PC-9 (cell line): ENCODE data around the gene CNOT6L. TPM values are rescaled to one million over a fixed set of nuclear protein-coding genes. Genes with fewer than 3 reads are reported as not detected.
A peak's percentile ranks its signal among the peaks of the same experiment; 100 is the strongest.
"Not testable (repeated sequence)": the region's sequence is repeated elsewhere in the genome, so short reads cannot be mapped to it uniquely, and the experiment has no call there.

Experiments
- Bru-seq: library from RNA; stranded (reverse); fragments of 400-500 nt; gene quantifications from one replicate; lab custom pipeline; 2021; lab: Mats Ljungman, UMichigan
- BruChase-seq, 2 experiments: library from RNA; stranded (reverse); fragments of 400-500 nt; gene quantifications; one replicate each; lab custom pipeline; 2021; lab: Mats Ljungman, UMichigan
- BruUV-seq: library from RNA; stranded (reverse); fragments of 400-500 nt; replicated peaks from 2 replicates; lab custom pipeline; 2021; lab: Mats Ljungman, UMichigan
- CTCF ChIA-PET: fragments of 300-600 bp; sonication (Branson Sonifier 250); formaldehyde crosslinking; loops from one replicate; lab custom pipeline; 2022; ENCODE audit warnings: antibody characterized with exemption; lab: Charles Lee
- POLR2A ChIA-PET: fragments of 300-600 bp; sonication (Branson Sonifier 250); formaldehyde crosslinking; loops from one replicate; lab custom pipeline; 2022; ENCODE audit warnings: antibody characterized with exemption; ENCODE audit not compliant: unreplicated experiment; lab: Charles Lee
- DNase-seq, 2 experiments: peaks; one replicate each; pipeline versions ENCODE4 v3.0.0 to v3.0.0-alpha.2; 2015 to 2022; ENCODE audit warnings: mixed read lengths in 1 of 2
- H2AFZ ChIP-seq: fragments of 200-600 bp; sonication (generic); 2 replicates; pipeline ENCODE4 v1.8.1; 2017; ENCODE audit warnings: antibody characterized with exemption
- H3F3A ChIP-seq: fragments of 200-600 bp; sonication (generic); 2 replicates; pipeline ENCODE4 v1.8.1; 2017; ENCODE audit warnings: antibody characterized with exemption, mild to moderate bottlenecking, low read depth; ENCODE audit not compliant: insufficient read depth
- H3K27ac ChIP-seq: fragments of 200-600 bp; sonication (generic); 2 replicates; pipeline ENCODE4 v1.6.1; 2016; ENCODE audit warnings: mixed run types
- H3K27me3 ChIP-seq: fragments of 200-600 bp; sonication (generic); 2 replicates; pipeline ENCODE4 v1.6.1; 2016; ENCODE audit warnings: low read depth, mixed run types; ENCODE audit not compliant: insufficient read depth
- H3K36me3 ChIP-seq: fragments of 200-600 bp; sonication (generic); 2 replicates; pipeline ENCODE4 v1.6.1; 2016; ENCODE audit warnings: low read depth, mixed run types
- H3K4me1 ChIP-seq: fragments of 200-600 bp; sonication (generic); replicated peaks from 2 replicates; pipeline ENCODE4 v1.6.1; 2016; ENCODE audit warnings: mixed run types; ENCODE audit not compliant: insufficient read depth
- H3K4me2 ChIP-seq: fragments of 200-600 bp; sonication (generic); 2 replicates; pipeline ENCODE4 v1.6.1; 2017; ENCODE audit warnings: mixed run types
- H3K4me3 ChIP-seq: fragments of 200-600 bp; sonication (generic); 2 replicates; pipeline ENCODE4 v1.6.1; 2016; ENCODE audit warnings: mixed run types
- H3K79me2 ChIP-seq: fragments of 200-600 bp; sonication (generic); 2 replicates; pipeline ENCODE4 v1.6.1; 2017; ENCODE audit warnings: low read depth, mixed run types
- H3K9me2 ChIP-seq: fragments of 200-600 bp; sonication (generic); 2 replicates; pipeline ENCODE4 v1.8.1; 2017; ENCODE audit warnings: mild to moderate bottlenecking; ENCODE audit not compliant: insufficient read depth
- H3K9me3 ChIP-seq: fragments of 200-600 bp; sonication (generic); 2 replicates; pipeline ENCODE4 v1.8.1; 2016; ENCODE audit warnings: low read depth; ENCODE audit not compliant: insufficient read depth
- H4K20me1 ChIP-seq: fragments of 200-600 bp; sonication (generic); 2 replicates; pipeline ENCODE4 v1.8.1; 2017; ENCODE audit not compliant: insufficient read depth
- CTCF ChIP-seq: fragments of 200-600 bp; sonication (generic); conservative IDR thresholded peaks from 2 replicates; pipeline ENCODE4 v1.6.1; 2017; ENCODE audit warnings: mixed run types, antibody characterized with exemption, mild to moderate bottlenecking, moderate library complexity
- EZH2 ChIP-seq: fragments of 200-600 bp; sonication (generic); IDR thresholded peaks from 2 replicates; pipeline ENCODE4 v1.8.0; 2017; ENCODE audit warnings: antibody characterized with exemption, low read depth
- intact Hi-C: fragments of 100-400 bp; cut with micrococcal nuclease; formaldehyde crosslinking; loops from one replicate; pipeline ENCODE4 v1.10.0; 2022; ENCODE audit not compliant: unreplicated experiment
- long read RNA-seq: library from polyadenylated mRNA; stranded (forward); transcript quantifications from one replicate; pipeline ENCODE4 v2.0.0, GENCODE V29; 2022
- total RNA-seq: library from RNA; stranded (reverse); gene quantifications from 2 replicates; pipeline ENCODE4 v1.2.3, GENCODE V29; 2021

The CNOT6L gene
- 26.7 and 28.4 TPM in 2 replicates for total RNA-seq
- percentile 75 among the genes with signal in this experiment for Bru-seq, nascent RNA
- percentile 69 among the genes with signal in this experiment for BruChase-seq, experiment 1, labeled RNA remaining after a 2-hour chase
- percentile 65 among the genes with signal in this experiment for BruChase-seq, experiment 2, labeled RNA remaining after a 6-hour chase
- long read RNA-seq, transcript CNOT6L-206 (12 exons, 1,890 nt), result major isoform, 5 of 9 reads
- long read RNA-seq, partial matches to known transcripts, result 1 of 9 reads
- long read RNA-seq, other reads (novel, unspliced or antisense), result 3 of 9 reads

DNA sequence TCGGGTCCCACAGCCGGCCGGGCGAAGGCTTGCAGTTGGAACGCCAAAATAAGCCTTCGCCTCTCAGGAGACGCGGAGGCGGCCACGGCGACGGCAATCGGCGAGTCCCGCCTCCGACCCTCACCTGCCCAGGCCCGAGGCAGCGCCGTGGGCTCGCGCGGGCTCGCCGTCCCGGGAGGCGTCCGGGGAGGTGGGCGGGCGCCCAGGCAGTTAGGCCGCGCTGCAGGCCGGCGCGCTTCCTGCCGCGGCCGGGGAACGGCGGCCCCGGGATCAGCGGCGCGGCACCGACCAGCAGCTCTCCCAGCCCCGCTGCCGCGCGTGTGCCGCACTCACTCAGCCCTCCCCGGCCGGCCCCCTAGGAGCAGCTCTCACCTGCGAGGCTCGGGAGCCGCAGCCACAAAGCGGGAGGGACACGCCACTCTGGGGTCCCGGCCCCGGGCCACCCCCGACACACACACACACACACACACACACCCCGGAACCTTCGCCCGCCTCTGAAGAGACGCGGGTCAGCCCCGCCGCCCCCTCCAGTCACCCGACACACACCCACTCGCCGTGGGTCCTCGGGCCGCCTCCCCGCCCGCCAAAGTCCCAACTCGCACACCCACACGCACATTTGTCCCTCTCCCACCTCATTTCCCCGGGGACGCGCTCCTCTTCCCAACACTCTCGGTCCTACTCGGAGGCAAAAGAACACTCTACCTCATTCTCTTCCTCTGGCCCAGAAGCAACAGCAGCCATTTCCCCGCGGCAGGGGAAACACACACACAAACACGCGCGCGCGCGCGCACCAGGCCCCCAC lies at the start of gene CNOT6L:
CNOT6L (minus strand) TSS at position 767 of the 802 bp plus-strand sequence; CDS start at position 707, 60 bp downstream.
- H3K27ac ChIP-seq, result peak within 1 kb of the TSS; percentile 64
- peaks cover 44% of the 10 kb centered on the region for H3K79me2 ChIP-seq
- no peaks in the 10 kb centered on the region for H3K27me3 ChIP-seq
- peaks cover 24% of the 10 kb centered on the region for H3F3A ChIP-seq
- intact Hi-C loops, result loop anchor here (2.0 kb wide), 1 partner anchor 44 kb away; the partner anchor contains the start of gene MRPL1
- H3K36me3 ChIP-seq, result no peaks in the 10 kb centered on the region
- DNase-seq, result peak in 1 of 2 experiments; percentile 48
- no peaks in the 10 kb centered on the region for H3K9me2 ChIP-seq
- ChIA-PET CTCF (no interaction called here), POLR2A (interaction anchor here (0.7 to 1.0 kb wide), 2 partner anchors 44 to 61 kb away, joined by 3 to 6 read pairs; partner anchors contain the start of gene MRPL1)
- H3K4me2 ChIP-seq, result peak within 1 kb of the TSS; percentile 88
- no peak for TF ChIP-seq EZH2
- TF ChIP-seq CTCF, result no peak
- no peaks in the 10 kb centered on the region; the same call in 1 of the 2 replicates for H4K20me1 ChIP-seq
- peak within 1 kb of the TSS; percentile 90 for H3K4me3 ChIP-seq
- BruUV-seq, result no TSS peak
- H3K9me3 ChIP-seq, result no peaks in the 10 kb centered on the region
- H2AFZ ChIP-seq, result peak within 1 kb of the TSS; percentile 99
- peaks cover 19% of the 10 kb centered on the region for H3K4me1 ChIP-seq

- Histone ChIP-seq H3K4me1 (peaks cover 16% of the 10 kb centered on the region; the same call in 1 of the 2 replicates), H3K4me3 (no peak overlapping the region), H4K20me1 (no peaks in the 10 kb centered on the region), H3K27me3 (no peaks in the 10 kb centered on the region), H2AFZ (no peak overlapping the region), H3K9me3 (no peaks in the 10 kb centered on the region), H3K27ac (no peak overlapping the region), H3K79me2 (peaks cover 31% of the 10 kb centered on the region), H3K36me3 (no peaks in the 10 kb centered on the region), H3K4me2 (no peak overlapping the region), H3F3A (no peaks in the 10 kb centered on the region), H3K9me2 (no peaks in the 10 kb centered on the region)
- BruUV-seq, result no TSS peak
- TF ChIP-seq CTCF (no peak), EZH2 (no peak)
- DNase-seq, result no peak
- ChIA-PET CTCF (no interaction called here), POLR2A (no interaction called here)
- intact Hi-C loops, result no loop called here
Observed at GRCh38 chr4:77865259-77865658, 46.1 kb upstream of the CNOT6L start.

GRCh38 chr4:77863341-77863740 lies 44.2 kb upstream of the CNOT6L start:
- not testable (repeated sequence) for BruUV-seq, H3K27me3 ChIP-seq, H3F3A ChIP-seq, H4K20me1 ChIP-seq, H3K9me3 ChIP-seq, H3K9me2 ChIP-seq, H3K36me3 ChIP-seq, DNase-seq
- H3K4me1 ChIP-seq, result peaks cover 16% of the 10 kb centered on the region; the same call in 1 of the 2 replicates
- peak overlapping the region; percentile 81 for H3K4me3 ChIP-seq
- peak overlapping the region; percentile 92 for H3K27ac ChIP-seq
- POLR2A ChIA-PET, result interaction anchor here (0.6 kb wide), 1 partner anchor 227 kb away, joined by 21 read pairs; no protein-coding TSS in a partner anchor
- H3K79me2 ChIP-seq, result peaks cover 27% of the 10 kb centered on the region
- intact Hi-C loops, result loop anchor here (2.0 kb wide), 1 partner anchor 45 kb away; the partner anchor contains the start of gene CNOT6L
- H3K4me2 ChIP-seq, result peak overlapping the region; percentile 77
- CTCF ChIA-PET, result interaction anchor here (0.6 kb wide), 1 partner anchor 18 kb away, joined by 6 read pairs; no protein-coding TSS in a partner anchor
- peak overlapping the region; percentile 93 for H2AFZ ChIP-seq
